ENCODE results near the gene ALDH2.
"Not testable (repeated sequence)": the region's sequence is repeated elsewhere in the genome, so short reads cannot be mapped to it uniquely, and the experiment has no call there.

The ALDH2 gene

DNA sequence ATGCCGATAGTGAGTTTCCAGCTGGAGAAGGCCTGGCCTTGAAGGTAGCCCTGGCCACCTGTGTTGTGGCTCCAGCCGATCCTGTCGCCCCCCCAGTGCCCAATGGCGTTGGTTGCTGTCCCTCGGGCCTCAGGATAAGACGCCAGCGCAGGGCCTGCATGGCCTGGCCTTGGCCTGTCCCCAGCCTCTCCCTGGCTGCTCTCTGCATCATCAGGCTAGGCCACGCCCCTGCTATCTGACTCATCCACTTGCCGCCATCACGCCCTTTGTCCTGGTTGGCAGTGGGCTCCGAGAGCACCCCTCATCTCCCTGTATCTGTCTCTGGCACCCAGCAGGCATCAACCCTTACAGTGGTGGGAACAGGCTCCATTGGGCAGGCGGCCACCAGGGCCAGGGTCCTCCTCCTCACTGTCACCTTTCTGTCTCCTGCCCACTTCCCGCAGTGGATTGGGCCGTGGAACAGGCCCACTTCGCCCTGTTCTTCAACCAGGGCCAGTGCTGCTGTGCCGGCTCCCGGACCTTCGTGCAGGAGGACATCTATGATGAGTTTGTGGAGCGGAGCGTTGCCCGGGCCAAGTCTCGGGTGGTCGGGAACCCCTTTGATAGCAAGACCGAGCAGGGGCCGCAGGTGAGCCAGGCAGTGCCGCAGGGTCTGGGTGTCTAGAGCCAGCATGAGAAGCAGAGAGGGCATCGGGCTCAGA, 25.6 kb downstream of the ALDH2 start:
- no peak for DNase-seq

DNA sequence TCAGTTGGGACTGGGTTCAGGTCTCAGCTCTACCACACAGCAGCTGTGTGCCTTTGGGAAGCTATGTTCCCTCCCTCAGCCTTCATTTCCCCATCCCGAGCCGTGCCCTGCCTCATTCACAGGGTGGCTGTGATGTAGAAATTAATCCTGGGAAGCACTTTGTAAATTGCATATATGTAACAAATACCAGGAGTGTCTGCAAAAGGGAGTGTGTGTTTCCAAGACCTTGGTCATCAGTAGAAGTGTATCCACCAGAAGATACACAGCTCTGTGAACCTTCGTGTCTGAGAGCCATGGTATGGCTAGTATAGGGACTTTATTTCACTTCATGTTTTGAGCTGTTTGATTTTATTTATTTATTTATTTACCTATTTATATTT, 26.1 kb downstream of the ALDH2 start:
- DNase-seq, result no peak

- no peak for DNase-seq
Measured at GRCh38 chr12:111798182-111798581, 31.4 kb downstream of the ALDH2 start.

GRCh38 chr12:111799758-111800157, 33.0 kb downstream of the ALDH2 start:
- DNase-seq, result no peak

DNA sequence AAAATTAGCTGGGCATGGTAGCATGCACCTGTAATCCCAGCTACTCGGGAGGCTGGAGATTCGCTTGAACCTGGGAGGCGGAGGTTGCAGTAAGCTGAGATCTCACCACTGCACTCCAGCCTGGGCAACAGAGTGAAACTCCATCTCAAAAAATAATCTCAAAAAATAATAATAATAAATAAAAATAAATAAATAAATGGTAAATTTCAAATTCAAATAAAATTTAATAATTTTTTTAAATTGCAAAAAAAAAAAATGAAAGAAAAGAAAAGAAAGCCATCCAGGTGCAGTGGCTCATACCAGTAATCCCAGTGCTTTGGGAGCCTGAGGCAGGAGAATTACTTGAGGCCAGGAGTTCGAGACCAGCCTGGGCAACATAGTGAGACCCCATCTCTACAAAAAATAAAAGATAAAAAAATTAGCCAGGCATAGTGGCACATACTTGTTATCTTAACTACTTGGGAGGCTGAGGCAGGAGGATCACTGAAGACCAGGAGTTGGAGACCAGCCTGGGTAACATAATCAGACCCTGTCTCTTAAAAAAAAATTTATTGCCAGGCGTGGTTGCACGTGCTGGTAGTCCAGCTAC, 36.4 kb downstream of the ALDH2 start:
- DNase-seq, result no peak

GRCh38 chr12:111803851-111804250, 37.1 kb downstream of the ALDH2 start:
- DNase-seq, result no peak

- DNase-seq, result no peak
Measured at GRCh38 chr12:111806304-111806703, 39.6 kb downstream of the ALDH2 start.

DNA sequence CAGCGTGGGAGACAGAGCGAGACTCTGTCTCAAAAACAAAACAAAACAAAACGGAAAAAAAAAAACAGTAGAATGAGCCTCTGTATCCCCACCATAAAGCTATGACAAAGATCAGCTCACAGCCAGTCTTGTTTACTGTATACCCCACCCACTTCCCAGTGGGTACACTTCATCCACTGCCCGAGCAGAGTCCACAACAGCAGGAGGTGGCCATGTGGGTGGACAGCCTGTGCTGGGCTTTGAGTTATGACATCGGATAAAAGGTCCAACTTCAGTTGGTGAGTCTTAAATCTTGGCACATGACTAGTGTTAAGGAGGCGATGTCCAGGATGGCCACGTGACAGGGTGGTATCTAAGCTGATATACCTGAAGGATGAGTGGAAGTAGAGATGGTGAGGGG, 40.5 kb downstream of the ALDH2 start:
- DNase-seq, result no peak

- DNase-seq, result peak; percentile 56 to 64
Measured at GRCh38 chr12:111812881-111813741, 46.4 kb downstream of the ALDH2 start.

GRCh38 chr12:111816065-111816615, 49.4 kb downstream of the ALDH2 start:
- no peak for DNase-seq

GRCh38 chr12:111816898-111817297, 50.2 kb downstream of the ALDH2 start:
- not testable (repeated sequence) for DNase-seq

DNA sequence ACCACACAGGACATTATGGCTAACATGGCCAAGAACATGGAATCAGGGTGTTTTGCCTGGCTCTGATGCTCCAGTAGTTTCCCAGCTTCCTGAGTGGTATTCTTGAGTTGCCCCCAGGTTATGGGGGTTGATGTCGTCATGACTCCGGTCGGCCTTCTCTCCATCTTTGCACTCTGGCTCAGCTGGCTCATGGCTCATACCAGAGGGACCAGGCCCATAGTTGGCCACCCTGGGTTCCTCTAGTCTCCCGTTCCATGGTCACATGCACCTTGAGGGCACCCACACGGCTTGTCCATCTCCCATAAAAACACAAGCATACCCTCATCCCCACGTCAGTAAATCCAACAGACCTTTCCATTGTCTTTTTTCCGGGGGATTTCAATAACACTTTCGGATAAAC, 51.6 kb downstream of the ALDH2 start:
- no peak for DNase-seq

- DNase-seq, result no peak
Measured at GRCh38 chr12:111819191-111820158, 52.7 kb downstream of the ALDH2 start.

- DNase-seq, result not testable (repeated sequence)
Measured at GRCh38 chr12:111820828-111821227, 54.1 kb downstream of the ALDH2 start.

DNA sequence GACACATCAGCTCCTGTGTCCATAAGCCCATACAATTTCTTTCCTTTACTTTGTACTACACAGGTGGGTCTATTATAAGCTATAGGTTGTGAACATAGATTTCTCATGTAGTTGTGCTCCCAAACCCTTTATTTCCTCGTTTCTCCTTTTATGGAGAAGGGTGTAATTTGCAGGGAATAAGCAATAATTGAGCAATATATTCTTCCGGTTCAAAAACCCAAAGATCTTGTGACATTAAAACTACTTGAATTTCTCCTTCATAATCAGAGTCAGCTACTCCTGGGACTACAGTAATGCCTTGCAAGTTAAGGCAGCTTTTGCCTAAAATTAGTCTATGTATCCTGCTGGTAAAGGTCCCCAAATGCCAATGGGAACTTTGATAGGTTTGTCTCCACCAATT, 56.2 kb downstream of the ALDH2 start:
- no peak for DNase-seq

DNA sequence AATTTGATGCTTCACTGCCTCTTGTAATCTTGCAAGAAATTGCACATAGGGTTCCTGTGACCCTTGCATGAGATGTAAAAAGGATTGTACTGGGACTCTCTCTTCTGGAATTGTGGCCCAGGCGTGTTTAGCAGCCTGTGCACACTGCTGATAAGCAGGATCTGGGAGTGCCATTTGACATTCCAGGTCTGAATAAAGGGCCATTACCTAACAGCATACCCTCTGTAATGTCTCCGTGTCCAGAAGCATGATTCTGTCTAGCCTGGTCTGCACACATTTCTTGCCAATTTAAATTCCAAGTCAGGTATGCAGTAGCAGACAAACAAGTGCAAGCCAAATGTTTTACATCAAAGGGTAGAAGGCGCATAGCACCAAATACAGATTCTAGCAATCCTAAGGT, 57.2 kb downstream of the ALDH2 start:
- no peak for DNase-seq

GRCh38 chr12:111824312-111824711, 57.6 kb downstream of the ALDH2 start:
- not testable (repeated sequence) for DNase-seq

DNA sequence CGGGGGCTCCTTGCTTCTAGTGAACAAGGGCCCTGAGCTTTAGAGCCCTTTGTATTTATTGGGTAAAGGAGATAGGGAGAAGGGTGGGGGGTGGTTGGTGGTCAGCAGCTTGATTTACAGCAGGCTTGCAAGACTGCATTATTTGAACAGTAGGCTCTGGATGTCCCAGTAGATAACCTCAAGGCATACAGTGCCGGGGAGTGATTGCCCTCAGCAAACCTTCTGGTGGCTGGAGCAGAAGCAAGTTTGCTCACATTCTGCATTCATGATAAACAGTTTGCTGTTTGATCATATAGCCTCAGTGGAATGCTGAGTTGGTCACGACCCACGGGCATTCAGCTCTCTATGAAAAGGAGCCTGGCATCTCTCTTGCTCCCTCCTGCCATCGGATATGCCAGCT, 58.8 kb downstream of the ALDH2 start:
- no peak for DNase-seq

GRCh38 chr12:111826316-111826715, 59.6 kb downstream of the ALDH2 start:
- no peak for DNase-seq

GRCh38 chr12:111826992-111827391, 60.3 kb downstream of the ALDH2 start:
- DNase-seq, result no peak

DNA sequence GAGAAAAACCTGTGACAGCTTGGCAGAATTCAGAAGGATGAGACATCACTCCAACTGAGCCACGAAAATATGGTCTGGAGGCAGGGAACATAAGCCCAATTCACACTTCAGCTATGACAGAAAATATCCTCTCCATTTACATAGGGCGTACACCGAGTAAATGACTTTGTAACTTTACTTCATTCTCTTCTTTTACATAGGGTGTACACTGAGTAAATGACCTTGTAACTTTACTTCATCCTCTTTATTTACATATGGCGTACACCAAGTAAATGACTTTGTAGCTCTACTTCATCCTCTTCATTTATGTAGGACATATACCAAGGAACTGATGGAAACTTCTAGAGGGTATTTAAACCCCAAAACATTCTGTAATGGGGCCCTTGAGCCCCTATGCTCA, 61.2 kb downstream of the ALDH2 start:
- no peak for DNase-seq

DNA sequence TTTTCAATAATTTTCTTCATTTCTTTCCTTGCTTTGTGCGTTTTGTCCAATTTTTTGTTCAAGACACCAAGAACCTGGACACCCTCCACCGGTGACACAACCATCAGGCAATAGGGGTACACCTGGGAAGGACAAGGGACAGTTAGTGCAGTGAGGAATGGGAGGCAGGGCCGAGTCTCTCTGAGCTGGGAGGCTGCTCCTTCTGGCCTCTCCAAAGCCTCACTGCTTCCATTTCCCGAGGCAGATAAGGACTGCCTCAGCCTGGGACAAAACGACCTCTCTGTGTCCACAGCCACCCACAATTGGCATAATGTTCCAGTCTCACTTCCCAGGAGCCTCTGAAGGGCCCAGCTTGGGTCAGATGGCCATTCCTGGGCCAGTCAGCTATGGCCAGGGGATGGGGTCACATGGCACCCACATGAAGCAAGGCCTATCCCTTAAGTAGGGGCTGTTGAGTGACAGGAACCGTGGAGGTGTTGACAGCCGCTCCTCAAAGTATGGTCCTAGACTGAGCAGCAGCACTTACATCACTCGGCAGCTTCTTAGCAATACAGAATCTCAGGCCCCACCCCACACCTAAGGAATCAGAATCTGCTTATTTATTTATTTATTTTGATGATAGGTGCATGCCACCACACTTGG, 61.7 kb downstream of the ALDH2 start:
- no peak for DNase-seq
